H9 (cell line): Measurements from ENCODE around the gene RARG. TPM values are rescaled to one million over a fixed set of nuclear protein-coding genes. Genes with fewer than 3 reads are reported as not detected.

Experiments
- DNase-seq: peaks from one replicate; pipeline ENCODE4 v3.0.0-alpha.2; 2017
- H2AFZ ChIP-seq: one replicate; pipeline ENCODE4 v1.6.1; 2013; ENCODE audit warnings: mild to moderate bottlenecking, low read length, control low read depth, moderate library complexity
- H2AK5ac ChIP-seq: 2 replicates; pipeline ENCODE4 v1.6.1; 2013; ENCODE audit warnings: low read length, control low read depth, mixed read lengths; ENCODE audit not compliant: insufficient read length
- H2BK120ac ChIP-seq: one replicate; pipeline ENCODE4 v1.6.1; 2013; ENCODE audit warnings: low read depth, mild to moderate bottlenecking, low read length, control low read depth, inconsistent platforms; ENCODE audit not compliant: poor library complexity, severe bottlenecking
- H2BK12ac ChIP-seq: 2 replicates; pipeline ENCODE4 v1.6.1; 2013; ENCODE audit warnings: low read length, control low read depth, mixed read lengths, low read depth; ENCODE audit not compliant: insufficient read length
- H2BK15ac ChIP-seq: 2 replicates; pipeline ENCODE4 v1.6.1; 2013; ENCODE audit warnings: low read depth, low read length, control low read depth
- H2BK20ac ChIP-seq: one replicate; pipeline ENCODE4 v1.6.1; 2013; ENCODE audit warnings: low read depth, mild to moderate bottlenecking, low read length, control low read depth, inconsistent platforms; ENCODE audit not compliant: poor library complexity, severe bottlenecking
- H2BK5ac ChIP-seq: 2 replicates; pipeline ENCODE4 v1.6.1; 2013; ENCODE audit warnings: low read length, control low read depth, mixed read lengths; ENCODE audit not compliant: insufficient read length
- H3K14ac ChIP-seq: 2 replicates; pipeline ENCODE4 v1.6.1; 2013; ENCODE audit warnings: low read length, control low read depth; ENCODE audit not compliant: insufficient read depth
- H3K18ac ChIP-seq: 2 replicates; pipeline ENCODE4 v1.6.1; 2013; ENCODE audit warnings: low read depth, mild to moderate bottlenecking, mixed read lengths, low read length, control low read depth; ENCODE audit not compliant: insufficient read length
- H3K23ac ChIP-seq: 2 replicates; pipeline ENCODE4 v1.6.1; 2013; ENCODE audit warnings: low read length, control low read depth, mixed read lengths, low read depth; ENCODE audit not compliant: insufficient read length
- H3K23me2 ChIP-seq: 2 replicates; pipeline ENCODE4 v1.6.1; 2013; ENCODE audit warnings: low read depth, mild to moderate bottlenecking, mixed read lengths, low read length, control low read depth; ENCODE audit not compliant: insufficient read length, poor library complexity, severe bottlenecking
- H3K27ac ChIP-seq: 2 replicates; pipeline ENCODE4 v1.5.1; 2013; ENCODE audit warnings: low read length, control low read depth, mixed read lengths, low read depth; ENCODE audit not compliant: insufficient read length
- H3K27me3 ChIP-seq: 2 replicates; pipeline ENCODE4 v1.6.1; 2013; ENCODE audit warnings: low read length, control low read depth, inconsistent platforms; ENCODE audit not compliant: insufficient read depth
- H3K4ac ChIP-seq: 2 replicates; pipeline ENCODE4 v1.6.1; 2013; ENCODE audit warnings: low read depth, mild to moderate bottlenecking, control low read depth, inconsistent platforms, low read length, moderate library complexity
- H3K4me1 ChIP-seq: 2 replicates; pipeline ENCODE4 v1.6.1; 2013; ENCODE audit warnings: low read length, control low read depth, inconsistent platforms; ENCODE audit not compliant: insufficient read depth
- H3K4me2 ChIP-seq: 2 replicates; pipeline ENCODE4 v1.6.1; 2013; ENCODE audit warnings: low read length, control low read depth, mixed read lengths; ENCODE audit not compliant: insufficient read length, insufficient read depth
- H3K56ac ChIP-seq: 2 replicates; pipeline ENCODE4 v1.6.1; 2013; ENCODE audit warnings: low read depth, mild to moderate bottlenecking, mixed read lengths, low read length, control low read depth; ENCODE audit not compliant: insufficient read length
- H3K79me1 ChIP-seq: 2 replicates; pipeline ENCODE4 v1.6.1; 2013; ENCODE audit warnings: low read depth, mild to moderate bottlenecking, moderate library complexity, low read length, control low read depth, inconsistent platforms; ENCODE audit not compliant: insufficient read depth, poor library complexity, severe bottlenecking
- H3K79me2 ChIP-seq: 2 replicates; pipeline ENCODE4 v1.6.1; 2013; ENCODE audit warnings: low read length, control low read depth, inconsistent platforms; ENCODE audit not compliant: insufficient read depth
- H3K9ac ChIP-seq: 2 replicates; pipeline ENCODE4 v1.6.1; 2013; ENCODE audit warnings: low read length, control low read depth, mixed read lengths; ENCODE audit not compliant: insufficient read length; ENCODE audit errors: extremely low read depth
- H3K9me3 ChIP-seq: one replicate; pipeline ENCODE4 v1.6.1; 2013; ENCODE audit warnings: low read depth, low read length, inconsistent platforms; ENCODE audit not compliant: control insufficient read depth
- H3T11ph ChIP-seq: one replicate; pipeline ENCODE4 v1.6.1; 2013; ENCODE audit warnings: mild to moderate bottlenecking, low read length, control low read depth, inconsistent platforms
- H4K20me1 ChIP-seq: one replicate; pipeline ENCODE4 v1.6.1; 2013; ENCODE audit not compliant: control insufficient read depth, insufficient read length, insufficient read depth
- H4K5ac ChIP-seq: 2 replicates; pipeline ENCODE4 v1.6.1; 2013; ENCODE audit warnings: low read depth, mild to moderate bottlenecking, mixed read lengths, low read length, control low read depth; ENCODE audit not compliant: insufficient read length
- H4K8ac ChIP-seq: replicated peaks from 2 replicates; pipeline ENCODE4 v1.6.1; 2013; ENCODE audit warnings: low read length, control low read depth, mixed read lengths, low read depth; ENCODE audit not compliant: insufficient read length
- H4K91ac ChIP-seq: 2 replicates; pipeline ENCODE4 v1.6.1; 2013; ENCODE audit warnings: low read depth, mild to moderate bottlenecking, moderate library complexity, mixed read lengths, low read length, control low read depth; ENCODE audit not compliant: insufficient read length
- H3K27ac Mint-ChIP-seq, 3 experiments: 2 replicates in 2 of 3; 3 replicates in 1 of 3; pipeline ENCODE4 v1.8.0; 2020 to 2021; ENCODE audit warnings: mixed read lengths in 3 of 3, mild to moderate bottlenecking in 1 of 3, moderate library complexity in 1 of 3
- H3K27me3 Mint-ChIP-seq: 2 replicates; pipeline ENCODE4 v1.8.0; 2021; ENCODE audit warnings: low read depth, mild to moderate bottlenecking, moderate library complexity, mixed read lengths
- H3K36me3 Mint-ChIP-seq, 3 experiments: 2 replicates in 2 of 3; 3 replicates in 1 of 3; pipeline ENCODE4 v1.8.0; 2020 to 2021; ENCODE audit warnings: low read depth in 3 of 3, mixed read lengths in 3 of 3; ENCODE audit not compliant: insufficient read depth in 1 of 3
- H3K4me1 Mint-ChIP-seq, 2 experiments: 2 replicates each; pipeline ENCODE4 v1.8.0; 2020; ENCODE audit warnings: mixed read lengths in 2 of 2
- H3K4me3 Mint-ChIP-seq, 2 experiments: 2 replicates in 1 of 2; 3 replicates in 1 of 2; pipeline ENCODE4 v1.8.0; 2020 to 2021; ENCODE audit warnings: mild to moderate bottlenecking in 2 of 2, mixed read lengths in 2 of 2, moderate library complexity in 1 of 2
- H3K9me3 Mint-ChIP-seq, 2 experiments: 2 replicates in 1 of 2; 3 replicates in 1 of 2; pipeline ENCODE4 v1.8.0; 2020; ENCODE audit warnings: mild to moderate bottlenecking in 2 of 2, mixed read lengths in 2 of 2, moderate library complexity in 1 of 2
- CTCF ChIP-seq: fragments of 200-600 bp; sonication (generic); conservative IDR thresholded peaks from 3 replicates; pipeline ENCODE4 v1.8.0; 2021; ENCODE audit warnings: antibody characterized with exemption, mild to moderate bottlenecking
- WGBS: extraction: QIAGEN DNeasy Blood & Tissue Kit; methylation state at CpG from one replicate; pipeline ENCODE4 v1.1.7; 2013; ENCODE audit warnings: missing lambda C conversion rate, low lambda C conversion rate, mixed read lengths; ENCODE audit not compliant: insufficient read length; ENCODE audit errors: extremely low coverage; 5-methylcytosine and 5-hydroxymethylcytosine counted together
- total RNA-seq: library from RNA; stranded (reverse); gene quantifications from 2 replicates; pipeline ENCODE4 v1.2.1, GENCODE V29; 2021

The RARG gene
- total RNA-seq, 1 experiment from 2014 or later: 43.7 TPM

- peaks cover 28% of the 10 kb centered on the region; the same call in 1 of the 2 replicates for H3K4me1 ChIP-seq
Measured at GRCh38 chr12:53227341-53227740, 4.7 kb downstream of the RARG start.

More at GRCh38 chr12:53227341-53227740, 4.7 kb downstream of the RARG start:
- Histone ChIP-seq H3T11ph (no peak overlapping the region), H3K23me2 (peaks cover 12% of the 10 kb centered on the region), H3K56ac (no peak overlapping the region), H4K20me1 (no peaks in the 10 kb centered on the region), H3K4me2 (no peak overlapping the region), H2BK12ac (no peak overlapping the region), H3K23ac (no peak overlapping the region), H2AFZ (no peak overlapping the region), H2BK15ac (no peak overlapping the region), H2AK5ac (no peak overlapping the region), H4K91ac (no peak overlapping the region), H3K79me2 (no peaks in the 10 kb centered on the region), H3K27me3 (no peaks in the 10 kb centered on the region; the same call in 1 of the 2 replicates), H3K14ac (no peak overlapping the region), H3K79me1 (no peaks in the 10 kb centered on the region), H3K9ac (no peak overlapping the region), H4K8ac (no peak overlapping the region), H3K27ac (no peak overlapping the region), H3K9me3 (no peaks in the 10 kb centered on the region), H3K18ac (no peak overlapping the region), H2BK20ac (no peak overlapping the region), H3K4ac (no peak overlapping the region), H4K5ac (no peak overlapping the region), H2BK5ac (no peak overlapping the region), H2BK120ac (no peak overlapping the region)
- peaks cover 10% of the 10 kb centered on the region for H3K27me3 Mint-ChIP-seq
- no peak overlapping the region for H3K4me3 Mint-ChIP-seq
- no peak for DNase-seq
- H3K27ac Mint-ChIP-seq: no peak overlapping the region
- H3K4me1 Mint-ChIP-seq: peaks cover 73 to 79% of the 10 kb centered on the region in 2 experiments
- no CpG with 5 or more reads among the region's 11 CpGs for WGBS
- H3K9me3 Mint-ChIP-seq: no peaks in the 10 kb centered on the region
- H3K36me3 Mint-ChIP-seq: peaks cover 8 to 17% (median 13%) of the 10 kb centered on the region in 3 experiments; a peak in 6 of 7 replicates
- TF ChIP-seq CTCF: no peak
